GM19328 (cell line): ENCODE results near the gene MSMP.

Source experiments
- ATAC-seq: cut with Tn5 transposase; IDR thresholded peaks from one replicate; pipeline ENCODE4 v1.9.1; 2021; ENCODE audit warnings: mild to moderate bottlenecking, moderate library complexity; ENCODE audit not compliant: unreplicated experiment

Gene MSMP

GRCh38 chr9:35745569-35745968 lies 8.5 kb downstream of the MSMP start:
- ATAC-seq, result no peak

DNA sequence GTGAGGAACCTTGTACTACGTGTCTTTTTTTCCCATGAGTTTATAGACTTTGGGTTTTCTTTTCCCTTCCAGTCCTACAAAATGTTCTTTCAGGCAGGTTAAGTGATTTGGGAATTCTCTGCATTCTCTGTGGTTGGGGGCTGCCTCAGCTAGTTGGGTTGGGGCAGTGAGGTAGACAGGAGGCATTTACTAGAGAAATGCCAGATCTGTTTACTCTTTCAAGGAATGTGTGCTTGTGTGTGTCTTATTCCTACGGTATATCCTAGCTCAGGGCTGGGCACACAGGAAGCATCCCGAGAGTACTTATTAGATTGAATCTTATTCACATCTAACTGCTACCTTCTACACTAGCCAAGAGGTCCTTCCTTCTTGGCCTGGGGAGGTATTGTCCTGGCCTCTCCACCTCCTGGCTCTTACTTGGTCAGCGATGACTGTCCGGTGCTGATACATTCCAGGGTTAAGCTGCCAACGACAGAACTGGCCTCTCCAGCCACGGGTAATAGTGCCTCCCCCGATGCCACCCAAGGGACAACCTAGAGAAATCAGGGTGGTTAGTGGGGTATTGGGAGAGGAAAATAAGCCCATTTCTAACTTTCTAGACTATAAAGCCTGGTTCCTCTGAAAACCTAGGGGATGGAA lies 10.1 kb downstream of the MSMP start:
- no peak for ATAC-seq

- no peak for ATAC-seq
These were observed 10.6 kb downstream of the MSMP start for GRCh38 chr9:35743452-35743851.

GRCh38 chr9:35741740-35742139 lies 12.3 kb downstream of the MSMP start:
- no peak for ATAC-seq

DNA sequence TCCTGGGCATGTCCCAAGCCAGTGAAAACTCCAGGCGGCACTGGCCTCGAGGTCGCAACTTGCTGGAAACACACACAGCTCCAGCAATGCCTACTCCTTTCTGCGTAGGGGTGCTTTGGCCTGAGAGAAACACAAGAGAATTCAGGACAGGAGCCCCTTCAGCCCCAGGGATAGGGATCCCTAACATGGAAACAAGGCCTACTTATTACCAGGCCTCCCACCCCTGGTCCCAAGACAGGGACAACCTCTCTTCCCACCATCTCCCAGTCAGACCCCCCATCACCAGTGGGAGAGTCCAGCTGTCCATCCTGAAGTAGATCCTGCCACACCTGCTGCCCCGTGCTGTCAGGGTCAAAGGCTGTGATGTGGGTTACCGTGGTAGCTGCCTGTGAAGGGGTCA lies 13.8 kb downstream of the MSMP start:
- ATAC-seq, result no peak

- no peak for ATAC-seq
These were observed 15.2 kb downstream of the MSMP start for GRCh38 chr9:35738924-35739323.

- ATAC-seq, result no peak
These were observed 15.9 kb downstream of the MSMP start for GRCh38 chr9:35738186-35738585.

- no peak for ATAC-seq
These were observed 16.9 kb downstream of the MSMP start for GRCh38 chr9:35737143-35737542.

GRCh38 chr9:35736201-35736633 lies 17.9 kb downstream of the MSMP start:
- ATAC-seq, result no peak

GRCh38 chr9:35734096-35734495 lies 20.0 kb downstream of the MSMP start:
- ATAC-seq, result no peak

GRCh38 chr9:35732800-35733541 lies 21.1 kb downstream of the MSMP start:
- no peak for ATAC-seq

DNA sequence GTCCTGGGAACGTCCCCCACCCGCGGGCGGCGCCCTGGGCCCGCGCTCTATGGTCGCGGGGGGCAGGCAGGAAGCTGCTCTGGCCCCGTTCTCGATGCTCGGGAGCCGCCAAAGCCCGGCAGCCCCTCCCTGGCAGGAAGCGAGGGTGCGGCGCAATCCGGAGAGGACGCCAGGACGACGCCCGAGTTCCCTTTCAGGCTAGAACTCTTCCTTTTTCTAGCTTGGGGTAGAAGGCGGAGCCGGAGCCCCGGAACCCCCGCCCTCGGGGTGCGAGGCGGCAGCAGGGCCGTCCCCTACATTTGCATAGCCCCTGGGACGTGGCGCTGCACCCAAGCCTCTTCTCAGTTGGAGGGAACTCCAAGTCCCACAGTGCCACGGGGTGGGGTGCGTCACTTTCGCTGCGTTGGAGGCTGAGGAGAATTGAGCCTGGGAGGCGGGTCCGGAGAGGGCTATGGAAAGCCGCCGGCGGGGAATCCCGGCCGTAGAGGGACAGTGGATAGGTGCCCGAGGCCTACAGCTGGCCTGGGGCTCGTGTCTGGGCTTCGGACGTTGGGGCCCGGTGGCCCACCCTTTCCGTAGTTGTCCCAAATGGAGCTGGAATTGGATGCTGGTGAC lies 21.8 kb downstream of the MSMP start, which contains the start of the genes CREB3 and TLN1:
Gene CREB3 (plus strand): TSS at position 482 of the 615 bp plus-strand sequence. CDS start 107 bp downstream, at position 589.
Gene TLN1 (minus strand): TSS at position 11 of the 615 bp plus-strand sequence. CDS start 6,501 bp downstream, outside the sequence.
- ATAC-seq, result peak; percentile 80

DNA sequence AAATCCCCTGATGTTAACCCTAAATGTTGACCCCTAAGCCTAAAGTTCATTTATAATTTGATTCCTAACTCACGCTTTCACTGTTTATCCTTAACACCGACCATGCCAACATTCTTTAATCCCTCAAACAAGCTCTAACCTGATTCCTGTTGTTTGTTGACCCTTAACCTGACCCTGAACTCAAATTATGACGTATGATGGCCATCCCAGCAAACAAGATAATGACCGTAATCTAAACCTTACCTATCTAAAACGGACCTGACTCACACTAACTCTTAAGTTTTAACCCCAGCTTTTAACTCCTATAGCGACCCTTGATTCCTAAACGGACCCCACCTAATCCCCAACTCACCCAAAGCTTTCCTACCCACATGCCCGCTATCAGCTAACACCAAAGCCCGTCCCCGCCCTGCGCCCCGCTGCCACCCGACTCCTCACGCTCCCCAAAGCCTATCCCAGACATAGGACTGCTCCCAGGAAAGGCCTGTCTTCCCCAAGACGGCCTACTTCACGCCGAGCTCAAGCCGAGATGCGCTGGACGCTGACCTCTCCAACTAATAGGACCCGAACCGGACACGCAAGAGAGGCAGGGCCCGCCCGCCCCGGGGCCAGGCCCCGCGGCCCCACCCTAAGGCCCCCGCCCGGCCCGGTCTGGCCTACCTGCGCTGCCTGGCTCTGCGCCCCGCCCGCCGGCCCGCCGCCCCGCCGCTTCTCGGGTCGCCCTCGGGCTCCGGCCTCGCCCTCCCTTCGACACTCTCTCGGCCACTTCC lies 22.5 kb downstream of the MSMP start:
- ATAC-seq, result no peak

DNA sequence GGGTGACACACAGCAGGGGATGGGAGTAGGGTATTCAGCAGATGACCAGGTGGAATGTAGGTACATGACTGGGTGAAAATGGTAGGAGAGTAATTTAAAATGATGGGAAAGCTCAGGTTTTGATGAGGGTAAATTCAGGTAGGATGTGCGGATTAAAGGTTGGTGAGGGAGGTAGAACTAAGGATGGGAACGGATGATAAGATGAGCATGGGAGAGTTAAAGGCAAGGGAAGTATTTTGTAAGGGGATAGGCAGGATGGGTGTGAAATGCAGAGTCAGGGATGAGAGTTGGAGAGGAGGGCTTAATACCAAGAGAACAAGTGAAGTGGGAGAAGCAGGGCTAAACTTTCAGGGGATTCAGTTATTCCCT lies 23.6 kb downstream of the MSMP start:
- no peak for ATAC-seq

- ATAC-seq, result no peak
These were observed 24.2 kb downstream of the MSMP start for GRCh38 chr9:35729700-35730485.

- no peak for ATAC-seq
These were observed 25.0 kb downstream of the MSMP start for GRCh38 chr9:35729101-35729500.

GRCh38 chr9:35728041-35728971 lies 25.8 kb downstream of the MSMP start:
- no peak for ATAC-seq

GRCh38 chr9:35727676-35728040 lies 26.4 kb downstream of the MSMP start:
- no peak for ATAC-seq

- ATAC-seq, result no peak
These were observed 27.1 kb downstream of the MSMP start for GRCh38 chr9:35726931-35727330.
